ENCODE results near the gene WRNIP1. TPM values are rescaled to one million over a fixed set of nuclear protein-coding genes. Genes with fewer than 3 reads are reported as not detected.

WRNIP1 gene
- total and polyA plus RNA-seq, 9 of the 15 experiments (the other 6 are each of a cell fraction or from before 2014, with no cell fraction given) = 13.2 to 63.6 (median 48.6) TPM

- TF ChIP-seq CREB3 (tag; conservative IDR thresholded peaks at IDR 0.05; ENCODE audit: low read depth) = no peak
- TF ChIP-seq E2F1 (CRISPR knock-in tag; IDR thresholded peaks at IDR 0.05) = no peak
- no peak for TF ChIP-seq ZNF444 (CRISPR knock-in tag; IDR thresholded peaks at IDR 0.05)
- TF ChIP-seq ARID1B (IDR thresholded peaks at IDR 0.05) = peak; percentile 69
- TF ChIP-seq XRCC5 (IDR thresholded peaks at IDR 0.05; ENCODE audit: low read depth, low read length) = 0 out of 2 replicates have a peak, but pooled peaks have one; percentile 29
- no peak for TF ChIP-seq ZNF695 (CRISPR knock-in tag; IDR thresholded peaks at IDR 0.05)
- TF ChIP-seq SREBF2 (CRISPR knock-in tag; IDR thresholded peaks at IDR 0.05) = no peak
- TF ChIP-seq SMAD1 (IDR thresholded peaks at IDR 0.05; ENCODE audit: low read depth, low read length, partially characterized antibody) = no peak
- peak; percentile 20; the same call in 1 of the 2 replicates for TF ChIP-seq EHMT2 (IDR thresholded peaks at IDR 0.05)
- TF ChIP-seq SMARCE1 (IDR thresholded peaks at IDR 0.05) = peak; percentile 26; the same call in 1 of the 2 replicates
- no peak for TF ChIP-seq GATAD2A (IDR thresholded peaks at IDR 0.05)
- TF ChIP-seq KLF13 (tag; IDR thresholded peaks at IDR 0.05; ENCODE audit: borderline replicate concordance, low read depth) = no peak
- TF ChIP-seq L3MBTL2 (IDR thresholded peaks at IDR 0.05) = peak; percentile 38; the same call in 1 of the 2 replicates
- no peak for TF ChIP-seq ZNF224 (CRISPR knock-in tag; IDR thresholded peaks at IDR 0.05)
- no peak for TF ChIP-seq MBD2 (IDR thresholded peaks at IDR 0.05; ENCODE audit: borderline replicate concordance, low read depth)
- TF ChIP-seq TARDBP (IDR thresholded peaks at IDR 0.05) = no peak
- TF ChIP-seq CSDE1 (IDR thresholded peaks at IDR 0.05) = no peak
- TF ChIP-seq MCM2 (IDR thresholded peaks at IDR 0.05; ENCODE audit: low read depth) = no peak
- TF ChIP-seq BRF1 (IDR thresholded peaks at IDR 0.05; ENCODE audit: borderline replicate concordance, extremely low read depth, insufficient read length) = no peak
- no peak for TF ChIP-seq ZNF778 (CRISPR knock-in tag; IDR thresholded peaks at IDR 0.05)
- peak; percentile 82 for TF ChIP-seq DPF2 (IDR thresholded peaks at IDR 0.05)
- no peak for TF ChIP-seq SMAD3 (CRISPR knock-in tag; conservative IDR thresholded peaks at IDR 0.05)
- no peak for TF ChIP-seq RNF219 (CRISPR knock-in tag; IDR thresholded peaks at IDR 0.05)
Observed at GRCh38 chr6:2783188-2783963, 18.2 kb downstream of the WRNIP1 start (continued).
